Measurements from ENCODE around the gene SEC16A. TPM values are rescaled to one million over a fixed set of nuclear protein-coding genes. Genes with fewer than 3 reads are reported as not detected.

Gene SEC16A
- total and polyA plus RNA-seq, 4 donors, result 21.7 to 96.1 (median 66.0) TPM

DNA sequence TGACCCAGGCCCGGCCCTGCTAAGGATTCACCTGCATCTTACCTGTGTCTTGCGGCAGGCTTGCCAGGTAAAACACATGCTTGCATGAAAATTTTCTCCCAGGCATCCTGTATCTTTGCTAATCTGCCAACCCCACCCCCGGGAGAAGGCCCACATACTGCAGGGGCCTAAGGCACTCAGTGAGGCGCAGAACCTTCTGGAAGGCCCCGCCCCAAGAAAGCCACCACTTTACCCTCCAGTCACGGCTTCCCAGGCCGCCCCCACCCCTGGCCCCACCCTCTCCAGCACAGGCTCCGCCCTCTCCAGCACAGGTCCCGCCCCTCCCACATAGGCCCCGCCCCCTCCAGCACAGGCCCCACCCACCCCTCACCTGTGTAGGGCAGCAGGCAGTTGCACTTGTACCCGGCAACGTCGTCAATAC lies 29.8 kb upstream of the SEC16A start:
- H3K36me3 ChIP-seq (ENCODE audit: control insufficient read depth in 4 of 4, insufficient read depth in 3 of 4, low read depth in 1 of 4, low read length in 3 of 4), result peaks cover 5 to 64% (median 29%) of the 10 kb centered on the region in 4 donors
- TF ChIP-seq FOXA2 (IDR thresholded peaks at IDR 0.05) (no peak), HNF4G (IDR thresholded peaks at IDR 0.05) (no peak)
- TF ChIP-seq, protein P1, sequence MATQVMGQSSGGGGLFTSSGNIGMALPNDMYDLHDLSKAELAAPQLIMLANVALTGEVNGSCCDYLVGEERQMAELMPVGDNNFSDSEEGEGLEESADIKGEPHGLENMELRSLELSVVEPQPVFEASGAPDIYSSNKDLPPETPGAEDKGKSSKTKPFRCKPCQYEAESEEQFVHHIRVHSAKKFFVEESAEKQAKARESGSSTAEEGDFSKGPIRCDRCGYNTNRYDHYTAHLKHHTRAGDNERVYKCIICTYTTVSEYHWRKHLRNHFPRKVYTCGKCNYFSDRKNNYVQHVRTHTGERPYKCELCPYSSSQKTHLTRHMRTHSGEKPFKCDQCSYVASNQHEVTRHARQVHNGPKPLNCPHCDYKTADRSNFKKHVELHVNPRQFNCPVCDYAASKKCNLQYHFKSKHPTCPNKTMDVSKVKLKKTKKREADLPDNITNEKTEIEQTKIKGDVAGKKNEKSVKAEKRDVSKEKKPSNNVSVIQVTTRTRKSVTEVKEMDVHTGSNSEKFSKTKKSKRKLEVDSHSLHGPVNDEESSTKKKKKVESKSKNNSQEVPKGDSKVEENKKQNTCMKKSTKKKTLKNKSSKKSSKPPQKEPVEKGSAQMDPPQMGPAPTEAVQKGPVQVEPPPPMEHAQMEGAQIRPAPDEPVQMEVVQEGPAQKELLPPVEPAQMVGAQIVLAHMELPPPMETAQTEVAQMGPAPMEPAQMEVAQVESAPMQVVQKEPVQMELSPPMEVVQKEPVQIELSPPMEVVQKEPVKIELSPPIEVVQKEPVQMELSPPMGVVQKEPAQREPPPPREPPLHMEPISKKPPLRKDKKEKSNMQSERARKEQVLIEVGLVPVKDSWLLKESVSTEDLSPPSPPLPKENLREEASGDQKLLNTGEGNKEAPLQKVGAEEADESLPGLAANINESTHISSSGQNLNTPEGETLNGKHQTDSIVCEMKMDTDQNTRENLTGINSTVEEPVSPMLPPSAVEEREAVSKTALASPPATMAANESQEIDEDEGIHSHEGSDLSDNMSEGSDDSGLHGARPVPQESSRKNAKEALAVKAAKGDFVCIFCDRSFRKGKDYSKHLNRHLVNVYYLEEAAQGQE (IDR thresholded peaks at IDR 0.05), result no peak
- H3K27me3 ChIP-seq (ENCODE audit: control insufficient read depth in 4 of 4, insufficient read depth in 4 of 4, low read length in 3 of 4), result no peaks in the 10 kb centered on the region
- DNase-seq (ENCODE audit: low spot score), result no peak
- H3K4me1 ChIP-seq (ENCODE audit: control insufficient read depth in 4 of 4, insufficient read depth in 4 of 4, low read length in 3 of 4), result peaks cover 3 to 24% (median 8%) of the 10 kb centered on the region in 4 donors
- 75% methylated on average over 13 of the region's 13 CpGs for WGBS
- H3K9ac ChIP-seq (ENCODE audit: low read depth in 1 of 2, low read length in 2 of 2), result no peak overlapping the region
- no peak overlapping the region for H3K4me3 ChIP-seq (ENCODE audit: low read depth in 1 of 3, low read length in 3 of 3)
- no peaks in the 10 kb centered on the region for H3K9me3 ChIP-seq (ENCODE audit: control insufficient read depth in 4 of 4, low read length in 3 of 4)
- H3K27ac ChIP-seq (ENCODE audit: low read depth in 1 of 2, low read length in 2 of 2), result peak overlapping the region; percentile 56 to 73

DNA sequence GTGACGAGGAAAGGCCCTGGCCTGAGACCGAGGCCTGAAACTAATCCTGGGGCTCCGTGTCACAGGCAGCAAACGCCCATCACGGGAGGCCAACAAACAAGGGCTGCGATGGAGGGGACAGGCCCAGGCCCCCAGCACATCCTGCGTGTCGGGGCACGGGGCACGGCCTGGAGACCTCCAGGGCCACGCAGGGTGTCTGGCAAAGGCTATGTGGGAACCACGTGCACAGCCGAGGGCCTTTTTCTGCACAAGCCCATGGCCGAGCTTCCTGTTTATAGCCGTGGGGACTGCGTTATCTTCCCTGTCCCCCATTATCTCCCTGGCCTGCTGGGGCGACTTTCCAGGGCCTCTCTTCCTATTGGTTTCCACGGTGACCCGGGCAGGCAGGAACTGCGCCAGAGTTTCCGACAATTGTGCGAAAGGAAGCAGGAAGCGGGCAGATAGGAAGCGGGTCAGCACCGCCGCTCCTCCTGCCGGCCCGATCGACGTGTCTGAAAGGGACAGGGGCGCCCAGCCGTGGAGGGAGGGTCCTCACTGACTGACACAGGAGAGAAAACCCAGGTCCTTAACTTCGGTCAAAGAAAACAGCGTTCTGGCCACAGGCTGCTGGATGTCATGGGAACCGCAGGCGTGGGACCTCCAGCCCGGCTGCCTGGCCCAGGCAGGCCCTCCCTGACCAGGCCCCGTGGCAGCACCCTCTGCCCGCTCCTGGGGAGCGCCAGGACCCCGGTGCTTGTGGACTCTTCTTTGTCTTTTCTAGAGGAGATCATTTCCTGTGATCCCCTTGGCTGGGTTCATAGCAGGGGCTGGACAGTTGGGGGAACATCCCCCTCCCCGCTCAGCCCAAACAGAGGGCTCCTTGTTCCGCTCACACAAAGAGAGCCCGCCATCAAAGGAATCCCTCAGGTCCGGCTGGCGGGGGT lies 29.1 kb upstream of the SEC16A start:
- peak; percentile 51 for DNase-seq (ENCODE audit: low spot score)
- Histone ChIP-seq H3K4me1 (ENCODE audit: control insufficient read depth in 4 of 4, insufficient read depth in 4 of 4, low read length in 3 of 4) (peaks cover 3 to 20% (median 5%) of the 10 kb centered on the region in 4 donors), H3K27ac (ENCODE audit: low read depth in 1 of 2, low read length in 2 of 2) (peak overlapping the region; percentile 66 to 79), H3K9me3 (ENCODE audit: control insufficient read depth in 4 of 4, low read length in 3 of 4) (no peaks in the 10 kb centered on the region), H3K4me3 (ENCODE audit: low read depth in 1 of 3, low read length in 3 of 3) (no peak overlapping the region), H3K27me3 (ENCODE audit: control insufficient read depth in 4 of 4, insufficient read depth in 4 of 4, low read length in 3 of 4) (no peaks in the 10 kb centered on the region), H3K36me3 (ENCODE audit: control insufficient read depth in 4 of 4, insufficient read depth in 3 of 4, low read depth in 1 of 4, low read length in 3 of 4) (peaks cover 9 to 66% (median 30%) of the 10 kb centered on the region in 4 donors), H3K9ac (ENCODE audit: low read depth in 1 of 2, low read length in 2 of 2) (no peak overlapping the region)
- 79% methylated on average over 46 of the region's 46 CpGs for WGBS
- TF ChIP-seq GABPA (IDR thresholded peaks at IDR 0.05 in 1 of 2, conservative IDR thresholded peaks at IDR 0.05 in 1 of 2) (no peak), SP1 (IDR thresholded peaks at IDR 0.05) (peak; percentile 74), NR2F2 (IDR thresholded peaks at IDR 0.05) (peak; percentile 100), RXRA (IDR thresholded peaks at IDR 0.05) (peak in 1 of 2 donors; percentile 61), RAD21 (IDR thresholded peaks at IDR 0.05) (peak in 1 of 2 donors; percentile 15), EGR1 (IDR thresholded peaks at IDR 0.05; ENCODE audit: low read depth in 2 of 2) (peak; percentile 48 to 81)
- TF ChIP-seq, protein P1 (IDR thresholded peaks at IDR 0.05), result no peak

All from liver (tissue), 9 donors.